SK-N-SH (cell line): ENCODE results near the gene CCND1.

Experiments
- CTCF ChIP-seq: fragments of 200-600 bp; sonication (generic); IDR thresholded peaks from 2 replicates; pipeline ENCODE4 v1.6.1; 2017; ENCODE audit warnings: antibody characterized with exemption, mild to moderate bottlenecking, moderate library complexity
- ELF1 ChIP-seq: IDR thresholded peaks from 2 replicates; pipeline ENCODE4 v1.4.0; 2012
- MXI1 ChIP-seq: IDR thresholded peaks from 2 replicates; pipeline ENCODE4 v1.6.1; 2012; ENCODE audit warnings: mild to moderate bottlenecking, low read depth, low read length, improper control_type of control experiment
- NFIC ChIP-seq: IDR thresholded peaks from 2 replicates; pipeline ENCODE4 v1.4.0; 2012; ENCODE audit warnings: borderline replicate concordance
- PBX3 ChIP-seq: IDR thresholded peaks from 2 replicates; pipeline ENCODE4; 2012
- POLR2AphosphoS5 ChIP-seq: IDR thresholded peaks from 2 replicates; pipeline ENCODE4 v1.6.1; 2012; ENCODE audit warnings: low read depth, low read length
- REST ChIP-seq: IDR thresholded peaks from 2 replicates; pipeline ENCODE4 v1.6.1; 2012; ENCODE audit warnings: mild to moderate bottlenecking, low read depth, low read length, moderate library complexity
- ZBTB33 ChIP-seq: IDR thresholded peaks from 2 replicates; pipeline ENCODE4 v1.4.0; 2012; ENCODE audit warnings: low read depth, borderline replicate concordance

GRCh38 chr11:69647390-69647748 lies 6.4 kb downstream of the CCND1 start:
- no peak for TF ChIP-seq CTCF
- no peak for TF ChIP-seq REST
- no peak for TF ChIP-seq PBX3
- TF ChIP-seq ZBTB33 = no peak
- no peak for TF ChIP-seq MXI1
- TF ChIP-seq ELF1 = 0 out of 2 replicates have a peak, but pooled peaks have one; percentile 4
- TF ChIP-seq NFIC = no peak
- no peak; the same call in 1 of the 2 replicates for TF ChIP-seq POLR2AphosphoS5
